ENCODE results near the gene SFSWAP. TPM values are rescaled to one million over a fixed set of nuclear protein-coding genes. Genes with fewer than 3 reads are reported as not detected.
"Not testable (repeated sequence)": the region's sequence is repeated elsewhere in the genome, so short reads cannot be mapped to it uniquely, and the experiment has no call there.

SFSWAP gene
- total RNA-seq (105 TPM), polyA plus RNA-seq (10 to 100 TPM; 14.6 to 18.6 (median 18.2) TPM)

DNA sequence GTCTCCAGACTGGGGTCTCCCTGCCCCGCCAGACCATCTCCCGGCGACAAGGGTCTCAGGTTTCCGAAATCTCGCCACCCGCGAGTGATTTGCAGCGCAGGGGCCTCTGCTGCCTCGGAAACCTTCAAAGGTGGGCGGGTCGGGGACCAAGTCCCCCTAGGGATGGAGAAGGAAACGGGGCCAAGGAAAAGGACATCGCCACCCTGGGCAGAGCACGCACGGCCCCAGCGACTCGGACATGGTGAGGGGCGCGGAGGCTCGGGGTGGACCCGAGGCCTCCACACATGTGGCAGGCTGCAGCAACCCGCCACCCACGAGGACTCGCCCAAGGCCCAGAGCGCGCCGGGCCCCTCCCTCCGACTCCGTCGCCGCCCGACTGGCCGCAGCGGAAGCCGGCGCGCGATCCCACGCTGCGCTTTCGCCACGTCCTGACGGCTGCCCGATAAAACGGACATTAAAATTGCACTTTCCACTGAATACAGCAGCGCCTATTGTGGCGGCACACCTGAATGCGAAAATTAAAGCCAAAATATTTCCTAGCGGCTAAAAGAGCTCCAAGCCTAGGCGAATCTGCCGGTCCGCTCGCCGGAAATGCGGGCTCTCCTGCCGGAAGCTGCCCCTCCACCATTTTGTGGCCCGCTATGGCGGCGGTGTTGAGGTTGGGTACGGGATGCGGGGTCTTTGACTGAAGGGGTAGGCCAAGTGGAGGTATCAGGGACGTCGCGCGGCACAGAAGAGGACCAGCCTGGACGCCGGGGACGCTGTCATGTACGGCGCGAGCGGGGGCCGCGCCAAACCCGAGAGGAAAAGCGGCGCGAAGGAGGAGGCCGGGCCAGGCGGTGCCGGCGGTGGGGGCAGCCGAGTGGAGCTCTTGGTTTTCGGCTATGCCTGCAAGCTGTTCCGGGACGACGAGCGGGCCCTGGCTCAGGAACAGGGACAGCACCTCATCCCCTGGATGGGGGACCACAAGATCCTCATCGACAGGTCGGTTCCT, at the start of gene SFSWAP:
TSS of gene SFSWAP (plus strand) at position 627 of the 994 bp plus-strand sequence. CDS start at position 767, 140 bp downstream.
- Histone ChIP-seq H3K27ac (ENCODE audit: insufficient read depth, low read length, poor library complexity, severe bottlenecking) (peak within 1 kb of the TSS; percentile 84), H3K4me3 (ENCODE audit: low read depth, low read length) (peak within 1 kb of the TSS; percentile 89), H3K9me3 (ENCODE audit: control insufficient read depth in 2 of 2, low read length in 2 of 2) (no peaks in the 10 kb centered on the region), H3K27me3 (ENCODE audit: control insufficient read depth, insufficient read depth, low read length) (no peaks in the 10 kb centered on the region), H3K36me3 (ENCODE audit: control insufficient read depth, insufficient read depth, low read length) (peaks cover 26% of the 10 kb centered on the region), H3K4me1 (ENCODE audit: control insufficient read depth, insufficient read depth, low read length, poor library complexity, severe bottlenecking) (peaks cover 30% of the 10 kb centered on the region)
- peaks cover 14% of the 10 kb centered on the region for H3K36me3 Mint-ChIP-seq
- ATAC-seq (ENCODE audit: low read depth in 2 of 2), result peak; percentile 89 to 93
- DNase-seq, result peak; percentile 64 to 84 (median 80)
- H3K27me3 Mint-ChIP-seq, result no peaks in the 10 kb centered on the region
- peak within 1 kb of the TSS; percentile 92 to 99 (median 98) for H3K4me3 Mint-ChIP-seq
- H3K4me1 Mint-ChIP-seq, result peaks cover 0 to 36% (median 20%) of the 10 kb centered on the region in 4 donors
- peak within 1 kb of the TSS; percentile 96 to 99 (median 98) for H3K27ac Mint-ChIP-seq
- peaks cover 0 to 4% (median 0%) of the 10 kb centered on the region in 7 donors for H3K9me3 Mint-ChIP-seq

DNA sequence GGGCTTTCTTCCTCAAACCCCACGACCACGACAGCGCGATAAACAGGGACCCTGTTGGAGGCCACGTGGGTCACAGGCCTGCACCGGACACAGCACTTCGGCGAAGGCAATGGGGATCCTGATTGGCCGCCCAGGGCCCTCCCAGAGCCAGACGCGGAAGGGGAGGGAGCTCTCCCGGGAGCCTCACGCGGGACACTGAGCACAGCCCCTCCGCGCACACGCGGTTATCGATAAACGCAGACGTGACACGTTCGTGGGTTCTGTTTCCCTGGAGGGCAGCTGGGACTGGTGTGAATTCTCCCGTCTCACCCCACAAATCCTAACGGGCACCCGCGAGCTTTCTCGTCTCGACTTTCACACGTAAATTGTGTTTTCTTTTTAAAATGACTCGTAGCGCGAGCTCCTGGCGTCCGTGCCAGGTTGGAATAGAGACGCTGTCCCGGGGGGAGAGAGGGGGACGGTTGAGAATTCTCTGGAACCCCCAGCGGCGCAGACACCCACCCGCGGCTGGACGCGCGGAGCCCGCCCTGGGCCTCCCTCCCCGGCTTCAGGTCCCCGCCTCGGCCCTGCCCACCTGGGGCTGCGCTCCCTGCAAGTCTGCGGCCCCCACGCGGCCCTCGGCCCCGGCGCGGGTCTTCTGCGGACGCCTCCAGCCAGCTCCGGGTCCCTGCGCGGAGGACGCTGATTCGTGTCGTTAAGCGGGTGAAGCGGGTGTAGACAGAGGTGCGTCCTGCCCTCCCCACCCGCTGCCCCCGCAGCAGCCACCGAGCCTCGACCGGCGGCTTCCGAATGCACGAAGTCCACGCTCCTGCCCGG, 49.5 kb upstream of the SFSWAP start:
- not testable (repeated sequence) for DNase-seq, H3K4me1 Mint-ChIP-seq, H3K4me3 Mint-ChIP-seq

GRCh38 chr12:131661986-131662288, 49.0 kb upstream of the SFSWAP start:
- peak in 1 of 2 donors; percentile 41 for ATAC-seq (ENCODE audit: low read depth in 2 of 2)
- not testable (repeated sequence) for H3K4me1 ChIP-seq (ENCODE audit: control insufficient read depth, insufficient read depth, low read length, poor library complexity, severe bottlenecking); H3K27me3 ChIP-seq (ENCODE audit: control insufficient read depth, insufficient read depth, low read length); H3K9me3 ChIP-seq (ENCODE audit: control insufficient read depth in 2 of 2, low read length in 2 of 2); H3K27ac Mint-ChIP-seq; H3K36me3 ChIP-seq (ENCODE audit: control insufficient read depth, insufficient read depth, low read length); DNase-seq; H3K36me3 Mint-ChIP-seq; H3K27ac ChIP-seq (ENCODE audit: insufficient read depth, low read length, poor library complexity, severe bottlenecking); H3K27me3 Mint-ChIP-seq; H3K9me3 Mint-ChIP-seq; H3K4me3 ChIP-seq (ENCODE audit: low read depth, low read length); H3K4me1 Mint-ChIP-seq
- peak overlapping the region in 1 of 4 donors; percentile 62 for H3K4me3 Mint-ChIP-seq

More for the DNA sequence above, 49.5 kb upstream of the SFSWAP start:
- H3K9me3 Mint-ChIP-seq; H3K27me3 Mint-ChIP-seq; H3K36me3 ChIP-seq (ENCODE audit: control insufficient read depth, insufficient read depth, low read length); H3K27ac Mint-ChIP-seq; H3K4me3 ChIP-seq (ENCODE audit: low read depth, low read length); H3K4me1 ChIP-seq (ENCODE audit: control insufficient read depth, insufficient read depth, low read length, poor library complexity, severe bottlenecking); H3K36me3 Mint-ChIP-seq; H3K27ac ChIP-seq (ENCODE audit: insufficient read depth, low read length, poor library complexity, severe bottlenecking); H3K9me3 ChIP-seq (ENCODE audit: control insufficient read depth in 2 of 2, low read length in 2 of 2); H3K27me3 ChIP-seq (ENCODE audit: control insufficient read depth, insufficient read depth, low read length): not testable (repeated sequence)
- peak in 1 of 2 donors; percentile 10 for ATAC-seq (ENCODE audit: low read depth in 2 of 2)

- not testable (repeated sequence) for H3K27ac Mint-ChIP-seq; H3K27me3 ChIP-seq (ENCODE audit: control insufficient read depth, insufficient read depth, low read length); H3K27ac ChIP-seq (ENCODE audit: insufficient read depth, low read length, poor library complexity, severe bottlenecking); H3K4me1 ChIP-seq (ENCODE audit: control insufficient read depth, insufficient read depth, low read length, poor library complexity, severe bottlenecking); H3K4me3 ChIP-seq (ENCODE audit: low read depth, low read length); H3K27me3 Mint-ChIP-seq; H3K36me3 ChIP-seq (ENCODE audit: control insufficient read depth, insufficient read depth, low read length); H3K9me3 Mint-ChIP-seq; ATAC-seq (ENCODE audit: low read depth in 2 of 2); DNase-seq; H3K9me3 ChIP-seq (ENCODE audit: control insufficient read depth in 2 of 2, low read length in 2 of 2); H3K4me1 Mint-ChIP-seq; H3K36me3 Mint-ChIP-seq
- peak overlapping the region in 3 of 4 donors; percentile 43 to 62 (median 46) for H3K4me3 Mint-ChIP-seq
These were observed 48.5 kb upstream of the SFSWAP start for GRCh38 chr12:131662346-131662745.

GRCh38 chr12:131665666-131666065, 45.2 kb upstream of the SFSWAP start:
- ATAC-seq (ENCODE audit: low read depth in 2 of 2); H3K27me3 Mint-ChIP-seq; H3K36me3 ChIP-seq (ENCODE audit: control insufficient read depth, insufficient read depth, low read length); H3K27ac ChIP-seq (ENCODE audit: insufficient read depth, low read length, poor library complexity, severe bottlenecking); H3K27ac Mint-ChIP-seq; H3K36me3 Mint-ChIP-seq; H3K4me3 Mint-ChIP-seq; H3K9me3 Mint-ChIP-seq; H3K4me1 ChIP-seq (ENCODE audit: control insufficient read depth, insufficient read depth, low read length, poor library complexity, severe bottlenecking); H3K27me3 ChIP-seq (ENCODE audit: control insufficient read depth, insufficient read depth, low read length); DNase-seq; H3K4me3 ChIP-seq (ENCODE audit: low read depth, low read length); H3K4me1 Mint-ChIP-seq; H3K9me3 ChIP-seq (ENCODE audit: control insufficient read depth in 2 of 2, low read length in 2 of 2): not testable (repeated sequence)

GRCh38 chr12:131666486-131666885, 44.4 kb upstream of the SFSWAP start:
- H3K27ac Mint-ChIP-seq, result peak overlapping the region in 1 of 3 donors; percentile 14
- not testable (repeated sequence) for H3K36me3 Mint-ChIP-seq; H3K27me3 ChIP-seq (ENCODE audit: control insufficient read depth, insufficient read depth, low read length); H3K9me3 Mint-ChIP-seq; H3K4me3 Mint-ChIP-seq; H3K27ac ChIP-seq (ENCODE audit: insufficient read depth, low read length, poor library complexity, severe bottlenecking); H3K4me1 ChIP-seq (ENCODE audit: control insufficient read depth, insufficient read depth, low read length, poor library complexity, severe bottlenecking); H3K27me3 Mint-ChIP-seq; H3K9me3 ChIP-seq (ENCODE audit: control insufficient read depth in 2 of 2, low read length in 2 of 2); H3K4me3 ChIP-seq (ENCODE audit: low read depth, low read length); H3K4me1 Mint-ChIP-seq; DNase-seq; H3K36me3 ChIP-seq (ENCODE audit: control insufficient read depth, insufficient read depth, low read length); ATAC-seq (ENCODE audit: low read depth in 2 of 2)

DNA sequence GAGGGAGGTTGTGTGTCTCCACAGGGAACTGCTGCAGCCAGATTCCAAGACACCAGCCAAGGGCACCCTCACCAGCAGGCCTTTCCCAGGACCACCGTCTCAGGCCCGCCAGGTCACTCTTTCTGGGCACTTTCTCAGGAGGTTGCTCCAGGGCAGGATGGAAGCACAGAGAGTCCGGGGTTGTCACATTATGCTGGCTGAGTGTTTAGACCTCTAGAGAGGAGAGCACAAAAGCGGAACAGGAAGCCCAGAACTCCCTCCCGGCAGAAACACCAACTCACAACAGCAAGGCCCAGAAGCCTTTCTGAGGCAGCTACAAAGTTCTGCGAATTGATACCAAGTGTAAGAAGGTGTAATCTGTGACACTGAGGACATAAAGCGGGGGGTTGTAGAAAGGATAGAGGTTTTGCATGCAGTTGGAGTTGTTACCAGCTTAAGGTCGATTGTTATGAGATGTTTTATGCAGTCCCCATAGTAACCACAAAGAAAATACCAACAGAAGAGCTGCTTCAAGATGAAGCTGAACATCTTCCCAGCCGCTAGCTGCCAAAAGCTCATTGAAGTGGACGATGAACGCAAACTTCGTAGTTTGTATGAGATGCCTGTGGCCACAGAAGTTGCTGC, 43.8 kb upstream of the SFSWAP start:
- H3K36me3 Mint-ChIP-seq; H3K4me1 Mint-ChIP-seq; H3K4me3 Mint-ChIP-seq; DNase-seq; H3K9me3 Mint-ChIP-seq; H3K36me3 ChIP-seq (ENCODE audit: control insufficient read depth, insufficient read depth, low read length); H3K27me3 ChIP-seq (ENCODE audit: control insufficient read depth, insufficient read depth, low read length); ATAC-seq (ENCODE audit: low read depth in 2 of 2); H3K4me1 ChIP-seq (ENCODE audit: control insufficient read depth, insufficient read depth, low read length, poor library complexity, severe bottlenecking); H3K4me3 ChIP-seq (ENCODE audit: low read depth, low read length); H3K27me3 Mint-ChIP-seq; H3K27ac ChIP-seq (ENCODE audit: insufficient read depth, low read length, poor library complexity, severe bottlenecking); H3K9me3 ChIP-seq (ENCODE audit: control insufficient read depth in 2 of 2, low read length in 2 of 2): not testable (repeated sequence)
- peak overlapping the region in 1 of 3 donors; percentile 56 for H3K27ac Mint-ChIP-seq

All from CD4-positive, CD25-positive, alpha-beta regulatory T cell (primary cell).